ENCODE data around the gene GNG12. TPM values are rescaled to one million over a fixed set of nuclear protein-coding genes. Genes with fewer than 3 reads are reported as not detected.

The GNG12 gene
- polyA plus RNA-seq, 1 donor (not counting 4 experiments of a cell fraction or from before 2014, with no cell fraction given), result 208 TPM

GRCh38 chr1:67855961-67856360 lies 22.7 kb upstream of the GNG12 start:
- dilution Hi-C loops (cut with MboI; ENCODE audit: extremely low pct_ligation_motif_present, low sequenced_read_pairs), result no loop called here
- no peaks in the 10 kb centered on the region for H4K20me1 ChIP-seq (ENCODE audit: control insufficient read depth, extremely low read depth, insufficient read depth, low read length)
- H3K36me3 ChIP-seq (ENCODE audit: control insufficient read depth in 2 of 2, extremely low read depth in 1 of 2, insufficient read depth in 2 of 2, low read length in 2 of 2), result no peaks in the 10 kb centered on the region
- H2AFZ ChIP-seq (ENCODE audit: control insufficient read depth, low read length), result no peak overlapping the region
- no peaks in the 10 kb centered on the region for H3K79me2 ChIP-seq (ENCODE audit: control insufficient read depth, insufficient read depth, low read length)
- H3K4me3 ChIP-seq (ENCODE audit: control insufficient read depth in 2 of 3, extremely low read depth in 1 of 3, insufficient read depth in 2 of 3, low read depth in 1 of 3, low read length in 3 of 3), result no peak overlapping the region
- DNase-seq (ENCODE audit: low read depth, low spot score) (no peak), FAIRE-seq (no peak)
- peaks cover 2% of the 10 kb centered on the region for H3K4me1 ChIP-seq (ENCODE audit: control insufficient read depth, extremely low read depth, insufficient read depth, low read length)
- no peaks in the 10 kb centered on the region for H3K9me3 ChIP-seq (ENCODE audit: control insufficient read depth, low read depth, low read length)
- no peak overlapping the region for H3K9ac ChIP-seq (ENCODE audit: control insufficient read depth, extremely low read depth, insufficient read depth, low read length)
- H3K9me1 ChIP-seq (ENCODE audit: control insufficient read depth, extremely low read depth, insufficient read depth, low read length), result no peaks in the 10 kb centered on the region
- no peaks in the 10 kb centered on the region for H3K27me3 ChIP-seq (ENCODE audit: control insufficient read depth, extremely low read depth, insufficient read depth, low read length)
- H3K27ac ChIP-seq (ENCODE audit: control insufficient read depth, insufficient read depth, low read length), result no peak overlapping the region
- H3K4me2 ChIP-seq (ENCODE audit: control insufficient read depth, extremely low read depth, insufficient read depth, low read depth, low read length), result no peak overlapping the region
- no peak for TF ChIP-seq CTCF (optimal IDR thresholded peaks at IDR 0.05 in 1 of 3, IDR thresholded peaks at IDR 0.05 in 1 of 3, conservative IDR thresholded peaks at IDR 0.05 in 1 of 3; ENCODE audit: extremely low read depth in 1 of 3, insufficient read depth in 2 of 3, low read length in 3 of 3)
- no peak for TF ChIP-seq EZH2 (IDR thresholded peaks at IDR 0.05; ENCODE audit: low read length)

GRCh38 chr1:67855444-67855843 lies 22.2 kb upstream of the GNG12 start:
- FAIRE-seq (no peak), DNase-seq (ENCODE audit: low read depth, low spot score) (no peak)
- Histone ChIP-seq H2AFZ (ENCODE audit: control insufficient read depth, low read length) (no peak overlapping the region), H3K9ac (ENCODE audit: control insufficient read depth, extremely low read depth, insufficient read depth, low read length) (no peak overlapping the region), H4K20me1 (ENCODE audit: control insufficient read depth, extremely low read depth, insufficient read depth, low read length) (no peaks in the 10 kb centered on the region), H3K9me3 (ENCODE audit: control insufficient read depth, low read depth, low read length) (no peaks in the 10 kb centered on the region), H3K4me2 (ENCODE audit: control insufficient read depth, extremely low read depth, insufficient read depth, low read depth, low read length) (no peak overlapping the region), H3K4me1 (ENCODE audit: control insufficient read depth, extremely low read depth, insufficient read depth, low read length) (peaks cover 7% of the 10 kb centered on the region), H3K4me3 (ENCODE audit: control insufficient read depth in 2 of 3, extremely low read depth in 1 of 3, insufficient read depth in 2 of 3, low read depth in 1 of 3, low read length in 3 of 3) (no peak overlapping the region), H3K9me1 (ENCODE audit: control insufficient read depth, extremely low read depth, insufficient read depth, low read length) (no peaks in the 10 kb centered on the region), H3K36me3 (ENCODE audit: control insufficient read depth in 2 of 2, extremely low read depth in 1 of 2, insufficient read depth in 2 of 2, low read length in 2 of 2) (no peaks in the 10 kb centered on the region), H3K27ac (ENCODE audit: control insufficient read depth, insufficient read depth, low read length) (no peak overlapping the region), H3K79me2 (ENCODE audit: control insufficient read depth, insufficient read depth, low read length) (no peaks in the 10 kb centered on the region), H3K27me3 (ENCODE audit: control insufficient read depth, extremely low read depth, insufficient read depth, low read length) (no peaks in the 10 kb centered on the region)
- dilution Hi-C loops (cut with MboI; ENCODE audit: extremely low pct_ligation_motif_present, low sequenced_read_pairs), result no loop called here
- TF ChIP-seq CTCF (optimal IDR thresholded peaks at IDR 0.05 in 1 of 3, IDR thresholded peaks at IDR 0.05 in 1 of 3, conservative IDR thresholded peaks at IDR 0.05 in 1 of 3; ENCODE audit: extremely low read depth in 1 of 3, insufficient read depth in 2 of 3, low read length in 3 of 3) (no peak), EZH2 (IDR thresholded peaks at IDR 0.05; ENCODE audit: low read length) (no peak)

All from keratinocyte (primary cell).